Measurements from ENCODE around the gene ZNF124. TPM values are rescaled to one million over a fixed set of nuclear protein-coding genes. Genes with fewer than 3 reads are reported as not detected.
"Not testable (repeated sequence)": the region's sequence is repeated elsewhere in the genome, so short reads cannot be mapped to it uniquely, and the experiment has no call there.

Gene ZNF124
- total RNA-seq, 2 donors from 2014 or later, result 36.9 to 62.3 TPM

DNA sequence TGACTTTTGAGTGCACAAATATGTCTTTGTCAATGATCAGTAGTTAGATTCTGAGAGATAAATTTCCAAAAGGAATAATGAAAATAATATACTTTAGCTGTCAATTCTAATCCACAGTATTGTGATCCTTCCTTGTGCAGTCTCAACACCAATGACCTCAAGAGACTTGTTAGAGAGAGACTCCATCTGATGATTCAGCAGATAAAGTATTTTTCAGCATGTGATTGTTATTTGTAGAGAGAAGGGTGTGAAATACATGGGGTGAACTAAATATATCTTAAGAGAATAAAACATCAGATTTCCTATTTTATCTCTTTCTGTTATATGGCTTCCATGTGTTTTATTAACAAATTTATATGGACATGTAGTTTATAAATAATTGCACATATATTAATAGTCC, 5.9 kb upstream of the ZNF124 start:
- no peak for ATAC-seq
- intact Hi-C loops (cut with DNase I, micrococcal nuclease), result no loop called here
- DNase-seq, result no peak

DNA sequence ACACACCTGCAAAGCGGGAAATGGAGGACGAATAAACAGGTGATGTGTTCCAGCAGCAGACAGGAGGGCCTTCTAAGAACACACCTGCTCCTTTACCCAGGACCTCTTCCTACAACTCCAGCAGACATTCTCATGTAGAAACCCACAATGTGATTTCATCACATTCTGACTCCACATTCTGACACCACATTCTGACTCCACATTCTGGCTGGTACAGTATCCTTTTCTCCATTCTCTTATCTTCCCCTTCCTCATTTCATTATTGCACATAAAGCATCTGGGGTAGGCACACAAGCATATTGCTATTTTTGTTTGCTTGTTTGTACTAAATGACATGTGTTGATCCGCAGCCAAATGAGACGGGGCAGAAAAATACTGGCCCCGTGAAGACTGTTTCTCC, 3.6 kb upstream of the ZNF124 start:
- ATAC-seq, result no peak
- no peak for DNase-seq
- intact Hi-C loops (cut with DNase I, micrococcal nuclease), result no loop called here

DNA sequence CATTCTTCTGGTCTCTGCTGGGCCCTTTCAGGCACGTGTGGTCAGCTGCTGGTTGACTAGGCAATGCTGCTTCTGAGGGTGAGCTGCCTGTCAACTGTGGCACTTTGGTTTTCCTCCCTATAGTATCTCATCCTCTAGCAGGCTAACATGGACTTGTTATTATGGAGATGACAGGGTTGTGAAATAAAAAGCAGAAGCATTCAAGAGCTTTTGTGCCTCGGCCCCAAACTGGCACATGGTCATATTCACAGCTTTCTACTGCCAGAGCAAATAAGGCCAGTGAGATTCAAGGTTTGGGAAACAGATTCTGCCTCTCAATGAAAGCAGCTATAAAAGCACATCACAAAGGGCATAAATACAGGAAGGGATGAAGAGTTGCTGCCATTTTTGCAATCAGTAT, 1.6 kb upstream of the ZNF124 start:
- no peak for ATAC-seq
- DNase-seq, result no peak
- intact Hi-C loops (cut with DNase I, micrococcal nuclease), result no loop called here

DNA sequence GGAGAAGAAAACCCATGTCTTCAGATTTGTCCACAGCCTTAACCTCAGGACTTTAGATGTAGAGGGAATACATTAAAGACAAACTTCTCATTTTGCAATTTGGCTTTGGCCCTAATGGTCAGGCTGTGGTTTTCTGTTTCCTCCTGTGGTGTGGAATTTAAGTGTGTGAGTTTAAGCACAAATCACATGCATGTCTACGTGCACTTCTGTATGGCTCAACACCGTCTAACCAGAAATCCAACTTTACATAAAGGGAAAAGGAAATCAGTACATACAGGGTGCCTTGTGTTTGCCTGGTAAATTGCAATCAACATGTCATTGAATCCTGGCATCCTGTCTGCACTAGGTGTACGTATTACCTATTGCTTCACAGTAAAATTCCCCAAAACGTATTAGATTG, 1.2 kb upstream of the ZNF124 start:
- ATAC-seq (no peak), DNase-seq (no peak)
- intact Hi-C loops (cut with DNase I, micrococcal nuclease), result no loop called here

DNA sequence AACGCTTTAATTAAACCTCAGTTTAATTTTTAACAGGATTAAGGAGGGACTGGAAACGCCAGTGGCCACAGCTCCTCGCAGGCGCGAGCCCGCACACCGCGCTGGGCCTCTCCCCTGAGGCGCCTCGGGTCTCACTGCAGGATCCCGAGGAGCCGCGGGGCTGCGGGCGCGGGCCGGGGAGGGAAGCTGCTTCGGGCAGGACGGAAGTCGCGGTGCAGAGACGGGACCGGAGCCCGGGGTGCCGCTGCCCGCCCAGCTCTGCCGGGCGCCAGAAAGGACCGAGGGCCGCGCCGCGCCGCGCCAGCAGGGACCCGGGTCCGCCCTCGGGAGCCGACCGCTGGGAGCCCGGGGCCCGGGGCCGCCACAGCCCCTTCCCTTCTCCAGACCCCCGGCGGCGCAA, 377 bp downstream of the ZNF124 start:
- DNase-seq; intact Hi-C loops (cut with DNase I, micrococcal nuclease): not testable (repeated sequence)
- ATAC-seq, result peak; percentile 80

DNA sequence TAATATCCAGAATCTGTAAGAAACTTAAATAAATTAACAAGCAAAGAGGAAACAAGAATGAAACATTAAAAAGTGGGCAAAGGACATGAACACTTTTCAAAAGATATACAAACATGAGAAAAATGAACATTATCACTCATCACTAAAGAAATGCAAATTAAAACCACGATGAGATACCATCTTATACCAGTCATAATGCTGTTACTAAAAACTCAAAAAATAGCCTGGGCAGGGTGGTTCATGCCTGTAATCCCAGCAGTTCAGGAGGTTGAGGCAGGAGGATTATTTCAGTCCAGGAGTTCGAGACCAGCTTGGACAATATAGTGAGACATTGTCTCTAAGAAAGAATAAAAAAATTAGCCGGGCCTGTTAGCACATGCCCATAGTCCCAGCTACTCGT, 6.1 kb downstream of the ZNF124 start:
- intact Hi-C loops (cut with DNase I, micrococcal nuclease), result no loop called here
- DNase-seq, result no peak
- no peak for ATAC-seq

DNA sequence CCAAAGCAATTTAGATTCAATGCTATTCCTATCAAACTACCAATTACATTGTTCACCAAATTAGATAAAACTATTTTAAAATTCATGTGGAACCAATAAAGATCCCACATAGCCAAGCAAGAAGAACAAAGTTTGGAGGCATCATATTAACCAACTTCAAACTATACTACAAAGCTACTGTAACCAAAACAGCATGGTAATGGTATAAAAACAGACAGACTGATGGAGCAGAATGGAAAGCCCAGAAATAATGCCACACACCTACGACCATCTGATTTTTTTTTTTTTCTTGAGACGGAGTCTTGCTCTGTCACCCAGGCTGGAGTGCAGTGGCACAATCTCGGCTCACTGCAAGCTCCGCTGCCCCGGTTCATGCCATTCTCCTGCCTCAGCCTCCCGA, 7.1 kb downstream of the ZNF124 start:
- DNase-seq, result no peak
- intact Hi-C loops (cut with DNase I, micrococcal nuclease), result no loop called here
- ATAC-seq, result no peak

DNA sequence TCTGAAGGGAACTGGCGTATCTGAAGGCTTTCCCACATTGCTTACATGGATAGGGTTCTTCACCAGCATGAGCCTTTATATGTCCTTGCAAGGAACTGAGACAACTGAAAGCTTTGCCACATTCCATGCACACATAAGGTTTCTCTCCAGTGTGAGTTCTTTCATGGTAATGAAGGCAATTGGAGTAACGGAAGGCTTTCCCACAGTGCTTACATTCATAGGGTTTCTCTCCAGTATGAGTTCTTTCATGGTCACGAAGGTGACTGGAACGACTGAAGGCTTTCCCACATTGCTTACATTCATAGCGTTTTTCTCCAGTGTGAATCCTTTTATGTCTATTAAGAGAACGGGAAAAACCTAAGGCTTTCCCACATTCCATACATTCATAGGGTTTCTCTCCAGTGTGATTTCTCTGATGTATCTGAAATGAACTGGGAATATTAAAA, 15.0 kb downstream of the ZNF124 start:
- intact Hi-C loops (cut with DNase I, micrococcal nuclease), result no loop called here
- no peak for DNase-seq
- ATAC-seq, result no peak

DNA sequence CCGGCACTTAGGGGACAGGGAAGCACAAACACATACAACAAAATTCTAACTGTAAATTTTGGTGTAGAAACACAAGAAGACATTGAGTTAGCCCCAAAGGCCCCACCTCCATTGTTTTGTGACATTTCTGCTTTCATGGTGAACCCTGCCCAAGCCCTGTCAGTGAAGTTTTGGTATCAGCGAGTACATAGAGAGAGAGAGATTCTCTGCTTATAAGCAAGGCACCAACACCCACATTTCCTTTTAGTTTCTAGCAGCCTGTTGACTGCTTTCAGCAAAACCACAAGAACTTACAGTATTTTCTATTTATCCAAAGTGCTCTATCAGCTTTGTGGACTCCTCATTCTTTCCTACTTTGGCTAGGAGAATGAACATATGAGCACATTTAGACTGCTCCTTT, 24.0 kb downstream of the ZNF124 start:
- DNase-seq (no peak), ATAC-seq (no peak)
- intact Hi-C loops (cut with DNase I, micrococcal nuclease), result no loop called here

DNA sequence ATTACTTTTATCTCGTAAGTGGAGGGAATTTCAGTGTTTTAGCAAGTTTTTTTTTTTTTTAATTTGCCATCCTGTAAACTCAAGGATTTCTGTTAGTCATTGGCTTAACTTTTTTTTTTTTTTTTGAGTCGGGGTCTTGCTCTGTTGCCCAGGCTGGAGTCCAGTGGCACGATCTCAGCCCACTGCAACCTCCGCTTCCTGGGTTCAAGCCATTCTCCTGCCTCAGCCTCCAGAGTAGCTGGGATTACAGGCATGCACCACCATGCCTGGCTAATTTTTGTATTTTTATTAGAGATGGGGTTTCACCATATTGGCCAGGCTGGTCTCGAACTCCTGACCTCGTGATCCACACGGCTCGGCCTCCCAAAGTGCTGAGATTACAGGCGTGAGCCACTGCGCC, 24.7 kb downstream of the ZNF124 start:
- ATAC-seq; intact Hi-C loops (cut with DNase I, micrococcal nuclease); DNase-seq: not testable (repeated sequence)

DNA sequence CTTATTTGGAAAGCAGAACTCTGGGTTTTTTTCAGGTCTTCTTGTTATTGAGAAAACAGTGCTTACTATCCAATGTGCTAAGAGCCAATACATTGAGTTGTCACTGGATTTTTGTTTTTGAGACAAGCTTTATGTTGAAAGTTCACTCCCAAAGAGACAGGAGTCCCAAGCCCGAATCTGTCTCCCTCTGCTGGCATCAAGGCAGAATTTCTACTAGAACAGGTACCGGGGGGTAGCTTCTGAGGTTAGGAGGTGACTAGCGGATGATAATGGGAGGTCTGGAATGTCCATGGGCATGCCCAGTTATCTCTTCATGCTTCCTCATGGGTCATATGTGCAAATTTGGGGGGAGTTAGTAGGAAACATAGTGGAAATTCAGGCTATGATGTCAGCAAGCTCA, 25.1 kb downstream of the ZNF124 start:
- ATAC-seq (no peak), DNase-seq (no peak)
- intact Hi-C loops (cut with DNase I, micrococcal nuclease), result no loop called here

DNA sequence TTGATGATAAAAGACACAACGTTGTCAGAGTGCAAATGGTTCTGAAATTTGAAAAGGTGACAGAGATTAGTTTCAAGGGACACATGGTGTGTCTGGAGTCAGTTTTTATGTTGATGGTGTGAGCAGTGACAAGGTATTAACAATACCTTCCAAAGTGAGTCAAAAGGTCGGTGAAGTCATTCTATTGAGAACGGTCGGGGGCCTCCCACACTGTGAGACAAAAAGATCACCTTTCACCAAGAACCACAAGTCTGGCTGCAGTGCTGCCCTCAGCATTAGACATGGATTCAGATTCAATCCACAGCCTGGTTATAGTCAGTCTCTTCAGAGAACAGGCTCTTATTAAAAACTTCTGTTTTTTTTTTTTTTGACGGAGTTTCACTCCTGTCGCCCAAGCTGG, 26.5 kb downstream of the ZNF124 start:
- ATAC-seq (no peak), DNase-seq (no peak)
- intact Hi-C loops (cut with DNase I, micrococcal nuclease), result no loop called here

DNA sequence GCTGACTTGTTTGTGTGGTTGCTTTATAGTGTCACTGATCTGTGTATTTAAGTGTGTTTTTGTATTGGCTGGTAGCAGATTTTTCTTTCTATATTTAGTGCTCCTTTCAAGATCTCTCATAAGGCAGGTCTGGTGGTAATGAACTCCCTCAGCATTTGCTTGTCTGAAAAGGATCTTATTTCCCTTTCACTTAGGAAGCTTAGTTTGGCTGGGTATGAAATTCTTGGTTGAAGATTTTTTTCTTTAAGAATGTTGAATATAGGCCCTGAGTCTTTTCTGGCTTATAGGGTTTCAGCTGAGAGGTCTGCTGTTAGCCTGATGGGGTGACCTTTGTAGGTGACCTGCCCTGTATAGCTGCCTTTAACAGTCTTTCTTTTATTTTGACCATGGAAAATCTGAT, 32.3 kb downstream of the ZNF124 start:
- ATAC-seq; intact Hi-C loops (cut with DNase I, micrococcal nuclease); DNase-seq: not testable (repeated sequence)

DNA sequence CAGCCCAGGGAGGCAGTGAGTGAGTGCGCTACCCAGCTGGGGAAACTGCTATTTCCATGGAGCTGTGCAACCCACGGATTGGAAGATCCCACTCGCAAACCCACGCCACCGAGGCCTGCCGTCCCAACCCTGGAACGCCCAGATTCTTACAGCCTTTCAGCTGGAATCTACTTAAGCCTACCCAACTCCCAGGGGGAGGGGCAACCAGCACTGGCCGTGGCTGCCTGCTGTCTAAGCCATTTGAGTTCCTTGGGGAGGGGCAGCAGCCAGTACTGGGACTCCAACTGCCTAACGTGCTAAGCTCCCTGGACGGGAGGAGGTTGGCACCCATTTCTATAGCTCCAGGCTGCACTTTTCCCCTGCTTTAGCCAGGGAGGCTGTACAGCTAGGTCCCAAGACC, 40.6 kb downstream of the ZNF124 start:
- ATAC-seq, result no peak
- intact Hi-C loops (cut with DNase I, micrococcal nuclease), result no loop called here
- no peak for DNase-seq

DNA sequence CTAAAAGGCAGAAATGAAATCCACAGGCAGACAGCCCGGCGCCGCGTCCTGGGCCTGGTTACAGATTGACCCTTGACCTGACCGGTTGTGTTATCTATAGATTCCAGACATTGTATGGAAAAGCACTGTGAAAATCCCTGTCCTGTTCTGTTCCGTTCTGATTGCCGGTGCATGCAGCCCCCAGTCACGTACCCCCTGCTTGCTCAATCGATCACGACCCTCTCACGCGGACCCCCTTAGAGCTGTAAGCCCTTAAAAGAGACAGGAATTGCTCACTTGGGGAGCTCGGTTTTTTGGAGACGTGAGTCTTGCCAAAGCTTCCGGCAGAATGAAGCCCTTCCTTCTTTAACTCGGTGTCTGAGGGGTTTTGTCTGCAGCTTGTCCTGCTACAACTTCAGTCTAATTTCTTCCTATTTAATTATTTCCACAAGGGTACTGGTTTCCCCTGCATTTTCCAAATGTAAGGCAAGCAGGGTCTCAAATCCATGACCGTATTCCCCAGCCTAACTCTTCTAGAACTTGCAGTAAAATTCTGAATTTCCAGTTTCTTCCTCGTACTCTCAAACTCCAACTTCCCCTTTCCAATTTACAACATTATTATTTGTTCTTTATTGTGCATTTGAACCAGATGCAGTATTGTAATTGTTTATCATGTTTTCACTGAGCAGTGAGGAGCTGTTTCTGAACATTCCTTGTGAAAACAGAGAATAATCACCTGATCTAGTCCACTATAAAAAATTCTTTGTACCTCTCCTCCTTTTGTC, 44.1 kb downstream of the ZNF124 start:
- ATAC-seq, result peak; percentile 30
- DNase-seq; intact Hi-C loops (cut with DNase I, micrococcal nuclease): not testable (repeated sequence)

DNA sequence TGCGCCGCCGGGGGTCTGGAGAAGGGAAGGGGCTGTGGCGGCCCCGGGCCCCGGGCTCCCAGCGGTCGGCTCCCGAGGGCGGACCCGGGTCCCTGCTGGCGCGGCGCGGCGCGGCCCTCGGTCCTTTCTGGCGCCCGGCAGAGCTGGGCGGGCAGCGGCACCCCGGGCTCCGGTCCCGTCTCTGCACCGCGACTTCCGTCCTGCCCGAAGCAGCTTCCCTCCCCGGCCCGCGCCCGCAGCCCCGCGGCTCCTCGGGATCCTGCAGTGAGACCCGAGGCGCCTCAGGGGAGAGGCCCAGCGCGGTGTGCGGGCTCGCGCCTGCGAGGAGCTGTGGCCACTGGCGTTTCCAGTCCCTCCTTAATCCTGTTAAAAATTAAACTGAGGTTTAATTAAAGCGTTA, 45.2 kb downstream of the ZNF124 start:
- peak; percentile 79 for ATAC-seq
- intact Hi-C loops (cut with DNase I, micrococcal nuclease); DNase-seq: not testable (repeated sequence)

DNA sequence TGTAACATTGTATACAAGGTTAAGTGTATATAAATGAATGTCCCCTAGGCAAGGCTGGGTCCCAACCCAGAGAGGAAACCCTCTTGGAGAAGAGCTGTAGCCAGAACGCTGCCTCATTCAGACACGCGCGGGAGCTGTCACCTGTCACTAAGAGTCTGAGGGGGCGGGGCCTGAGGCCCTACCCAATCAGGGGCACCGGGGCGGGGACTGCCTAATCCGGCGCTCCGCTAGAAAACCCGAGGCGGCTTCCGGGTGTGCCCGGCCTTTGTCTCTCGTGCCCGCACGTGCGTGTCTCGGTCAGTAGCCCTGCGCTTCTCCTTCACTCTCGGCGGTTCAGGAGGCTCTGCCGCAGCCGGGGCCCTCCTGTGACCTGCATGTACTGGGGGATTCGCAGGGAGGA, 45.7 kb downstream of the ZNF124 start:
- ATAC-seq, result peak; percentile 97
- DNase-seq; intact Hi-C loops (cut with DNase I, micrococcal nuclease): not testable (repeated sequence)

DNA sequence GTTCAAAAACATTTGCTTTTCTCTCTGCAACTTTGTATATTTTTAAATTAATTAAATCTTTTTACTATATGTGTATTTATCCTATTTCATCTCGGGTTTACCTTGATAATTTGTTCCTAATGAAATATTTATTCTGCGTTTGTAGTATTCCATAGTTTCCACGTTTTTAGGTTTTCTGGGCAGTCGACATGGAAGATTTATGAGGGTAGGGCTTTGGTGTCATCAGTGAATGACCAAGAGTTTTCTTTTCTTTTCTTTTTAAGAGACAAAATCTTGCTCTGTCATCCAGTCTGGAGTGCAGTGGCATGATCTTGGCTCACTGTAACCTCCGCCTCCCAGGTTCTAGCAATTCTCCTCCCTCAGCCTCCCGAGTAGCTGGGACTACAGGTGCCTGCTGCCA, 50.4 kb downstream of the ZNF124 start:
- intact Hi-C loops (cut with DNase I, micrococcal nuclease), result no loop called here
- no peak for DNase-seq
- ATAC-seq, result no peak

DNA sequence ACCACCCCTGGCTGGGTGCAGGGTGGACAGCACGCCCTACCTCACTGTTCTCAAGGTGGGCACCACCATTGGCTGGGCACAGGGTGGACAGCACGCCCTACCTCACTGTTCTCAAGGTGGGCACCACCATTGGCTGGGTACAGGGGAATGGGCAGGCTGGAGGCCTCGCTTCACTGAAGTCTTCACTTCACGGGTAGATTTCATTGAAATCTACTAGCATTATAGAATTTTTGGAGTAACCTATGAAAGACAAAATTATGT, 51.5 kb downstream of the ZNF124 start:
- ATAC-seq; intact Hi-C loops (cut with DNase I, micrococcal nuclease): not testable (repeated sequence)

DNA sequence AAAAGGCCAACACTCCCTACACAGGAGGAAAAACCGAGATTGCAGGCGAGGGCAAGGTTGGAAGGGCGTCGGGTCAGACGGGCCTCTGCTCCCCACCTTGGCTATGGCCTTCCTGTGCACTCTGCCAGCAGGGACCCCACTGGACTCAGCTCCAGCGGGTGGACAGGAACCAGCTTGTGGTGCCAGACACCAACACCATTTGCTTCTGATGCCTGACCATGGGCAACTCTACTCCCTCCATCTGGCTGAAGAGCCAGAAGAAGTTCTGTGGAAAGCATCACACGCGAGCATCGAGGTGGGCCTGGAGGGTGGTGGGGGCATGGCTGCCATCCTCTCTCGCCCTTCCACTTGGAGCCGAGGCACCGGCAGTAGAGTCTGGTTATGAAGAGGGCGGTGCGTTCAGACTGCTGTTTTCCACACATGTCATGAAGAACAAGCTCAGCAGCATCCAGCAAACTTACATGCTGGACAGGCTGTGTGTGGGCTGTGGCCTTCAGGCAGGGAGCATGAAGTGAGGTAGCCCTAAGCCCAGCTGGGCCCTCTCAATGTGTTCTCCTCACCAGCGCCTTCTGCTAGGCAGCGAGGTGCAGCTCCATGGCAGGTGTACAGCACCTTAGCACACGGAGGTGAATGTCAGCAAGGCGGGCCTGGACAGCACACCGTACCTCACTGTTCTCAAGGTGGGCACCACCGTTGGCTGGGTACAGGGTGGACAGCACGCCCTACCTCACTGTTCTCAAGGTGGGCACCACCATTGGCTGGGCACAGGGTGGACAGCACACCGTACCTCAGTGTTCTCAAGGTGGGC, 52.0 kb downstream of the ZNF124 start:
- ATAC-seq (peak; percentile 18), DNase-seq (no peak)
- intact Hi-C loops (cut with DNase I, micrococcal nuclease), result no loop called here

More for the DNA sequence above, 51.5 kb downstream of the ZNF124 start:
- DNase-seq, result not testable (repeated sequence)
